NB4 (cell line): Measurements from ENCODE around the gene CHCHD6.

Experiments
- DNase-seq: peaks from one replicate; pipeline ENCODE4 v3.0.0; 2010; ENCODE audit warnings: low read depth
- H3K4me3 ChIP-seq: one replicate; pipeline ENCODE4 v1.5.1; 2011; ENCODE audit warnings: mild to moderate bottlenecking, low read depth, low read length, moderate library complexity
- MYC ChIP-seq: IDR thresholded peaks from 2 replicates; pipeline ENCODE4 v1.6.1; 2011; ENCODE audit warnings: low read depth, low read length
- POLR2A ChIP-seq: IDR thresholded peaks from 2 replicates; pipeline ENCODE4 v1.6.1; 2011; ENCODE audit warnings: mild to moderate bottlenecking; ENCODE audit not compliant: insufficient read length; ENCODE audit errors: extremely low read depth
- TF ChIP-seq, protein P1 (sequence below): IDR thresholded peaks from 2 replicates; pipeline ENCODE4 v1.6.1; 2011; ENCODE audit warnings: low read depth, low read length
- TF ChIP-seq, protein P2 (sequence below): IDR thresholded peaks from one replicate; pipeline ENCODE4 v1.5.1; 2012; ENCODE audit warnings: low read depth, low read length

Gene CHCHD6

DNA sequence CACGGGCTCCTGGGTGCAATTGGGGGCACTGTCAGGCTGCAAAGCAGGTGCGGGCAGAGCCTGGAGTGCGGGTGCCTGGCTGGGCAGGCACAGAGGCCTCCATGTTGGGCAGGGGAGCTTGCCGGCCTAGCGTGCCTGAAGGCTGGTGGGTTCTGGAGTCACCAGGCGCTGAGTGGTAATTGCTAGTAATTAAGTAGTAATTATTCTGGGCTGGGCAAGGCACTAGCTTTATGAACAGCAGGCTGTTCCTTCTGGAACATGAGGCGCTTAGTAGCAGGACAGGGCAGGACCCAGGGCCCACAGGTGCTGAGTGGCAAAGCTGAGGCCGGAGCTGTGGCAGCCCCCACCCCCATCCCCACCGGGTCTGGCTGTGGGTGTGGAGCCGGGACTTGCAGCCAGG is 304.2 kb downstream of the CHCHD6 start:
- DNase-seq, result no peak
- TF ChIP-seq MYC (no peak), POLR2A (no peak)
- TF ChIP-seq, protein P1, sequence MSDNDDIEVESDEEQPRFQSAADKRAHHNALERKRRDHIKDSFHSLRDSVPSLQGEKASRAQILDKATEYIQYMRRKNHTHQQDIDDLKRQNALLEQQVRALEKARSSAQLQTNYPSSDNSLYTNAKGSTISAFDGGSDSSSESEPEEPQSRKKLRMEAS, result no peak
- TF ChIP-seq, protein P2, sequence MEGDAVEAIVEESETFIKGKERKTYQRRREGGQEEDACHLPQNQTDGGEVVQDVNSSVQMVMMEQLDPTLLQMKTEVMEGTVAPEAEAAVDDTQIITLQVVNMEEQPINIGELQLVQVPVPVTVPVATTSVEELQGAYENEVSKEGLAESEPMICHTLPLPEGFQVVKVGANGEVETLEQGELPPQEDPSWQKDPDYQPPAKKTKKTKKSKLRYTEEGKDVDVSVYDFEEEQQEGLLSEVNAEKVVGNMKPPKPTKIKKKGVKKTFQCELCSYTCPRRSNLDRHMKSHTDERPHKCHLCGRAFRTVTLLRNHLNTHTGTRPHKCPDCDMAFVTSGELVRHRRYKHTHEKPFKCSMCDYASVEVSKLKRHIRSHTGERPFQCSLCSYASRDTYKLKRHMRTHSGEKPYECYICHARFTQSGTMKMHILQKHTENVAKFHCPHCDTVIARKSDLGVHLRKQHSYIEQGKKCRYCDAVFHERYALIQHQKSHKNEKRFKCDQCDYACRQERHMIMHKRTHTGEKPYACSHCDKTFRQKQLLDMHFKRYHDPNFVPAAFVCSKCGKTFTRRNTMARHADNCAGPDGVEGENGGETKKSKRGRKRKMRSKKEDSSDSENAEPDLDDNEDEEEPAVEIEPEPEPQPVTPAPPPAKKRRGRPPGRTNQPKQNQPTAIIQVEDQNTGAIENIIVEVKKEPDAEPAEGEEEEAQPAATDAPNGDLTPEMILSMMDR, result no peak
- no peak overlapping the region for H3K4me3 ChIP-seq

DNA sequence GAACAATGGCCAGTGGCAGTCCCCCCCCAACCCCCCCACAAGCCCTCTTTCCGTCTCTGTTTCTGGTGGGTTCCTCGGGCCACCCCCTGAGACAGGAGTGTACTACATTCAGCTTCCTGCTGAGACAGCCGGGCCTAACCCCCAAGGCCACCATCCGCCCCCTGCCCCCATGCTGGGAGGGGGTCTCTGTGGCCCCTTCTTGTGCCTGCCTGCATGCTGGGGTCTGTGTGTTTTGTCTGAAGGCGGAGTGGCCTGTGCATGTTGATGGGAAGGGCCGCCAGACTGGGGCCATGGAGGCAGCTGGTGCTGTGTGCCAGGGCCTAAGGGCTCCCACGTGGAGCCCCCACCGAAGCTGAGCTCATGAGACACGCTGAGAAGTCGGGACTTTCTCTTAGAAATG is 305.5 kb downstream of the CHCHD6 start:
- TF ChIP-seq POLR2A (no peak), MYC (no peak)
- TF ChIP-seq, protein P2, result no peak
- TF ChIP-seq, protein P1, result no peak
- DNase-seq, result no peak
- H3K4me3 ChIP-seq, result no peak overlapping the region
